ENCODE measurements around the gene CRK.

Gene CRK

DNA sequence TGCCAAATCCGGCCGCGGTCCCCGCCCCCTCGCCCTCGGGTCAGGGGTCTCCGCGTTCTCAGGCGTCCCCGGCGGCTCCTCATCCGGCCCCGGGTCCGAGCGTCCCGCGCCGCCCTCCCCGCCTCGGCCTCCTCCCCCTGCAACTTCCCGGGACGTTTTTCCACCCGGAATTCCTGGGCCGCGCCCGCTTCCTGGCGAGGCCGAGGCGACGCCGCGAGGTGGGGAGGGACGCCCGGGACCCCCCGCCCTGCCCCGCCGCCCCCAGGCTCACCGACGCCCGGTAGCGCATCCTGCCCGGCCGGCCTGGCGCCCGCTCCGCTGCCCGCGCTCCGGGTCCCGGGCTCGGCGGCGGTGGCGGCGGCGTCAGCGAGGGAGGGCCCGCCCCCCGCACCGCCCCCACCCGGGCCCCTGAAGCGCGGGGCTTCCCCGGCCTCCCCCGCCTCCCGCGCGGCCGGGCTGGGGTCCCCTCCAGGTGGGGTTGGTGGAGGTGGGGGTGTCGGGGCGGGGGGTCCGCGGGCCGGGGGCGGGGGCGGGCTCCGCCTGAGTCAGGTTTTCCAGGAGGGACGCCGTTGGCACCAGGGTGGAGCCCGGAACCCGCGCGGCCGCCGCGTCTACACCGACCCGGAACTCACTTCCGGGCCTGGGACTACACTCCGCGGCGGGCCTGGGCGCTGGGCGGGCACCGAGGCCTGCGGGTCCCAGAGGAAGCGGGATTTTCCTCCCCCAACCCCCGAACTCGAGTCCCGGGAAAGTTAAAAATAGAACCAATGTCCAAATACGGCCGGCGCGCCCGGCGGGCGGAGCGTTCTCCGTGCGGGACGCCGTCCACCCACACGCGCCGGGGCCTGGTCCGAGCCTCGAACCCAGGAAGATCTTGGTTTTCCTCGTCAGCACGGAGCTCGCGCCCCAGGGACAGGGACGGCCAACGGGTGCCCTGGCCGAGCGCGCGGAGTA is 29.7 kb upstream of the CRK start:
- DNase-seq: no peak

DNA sequence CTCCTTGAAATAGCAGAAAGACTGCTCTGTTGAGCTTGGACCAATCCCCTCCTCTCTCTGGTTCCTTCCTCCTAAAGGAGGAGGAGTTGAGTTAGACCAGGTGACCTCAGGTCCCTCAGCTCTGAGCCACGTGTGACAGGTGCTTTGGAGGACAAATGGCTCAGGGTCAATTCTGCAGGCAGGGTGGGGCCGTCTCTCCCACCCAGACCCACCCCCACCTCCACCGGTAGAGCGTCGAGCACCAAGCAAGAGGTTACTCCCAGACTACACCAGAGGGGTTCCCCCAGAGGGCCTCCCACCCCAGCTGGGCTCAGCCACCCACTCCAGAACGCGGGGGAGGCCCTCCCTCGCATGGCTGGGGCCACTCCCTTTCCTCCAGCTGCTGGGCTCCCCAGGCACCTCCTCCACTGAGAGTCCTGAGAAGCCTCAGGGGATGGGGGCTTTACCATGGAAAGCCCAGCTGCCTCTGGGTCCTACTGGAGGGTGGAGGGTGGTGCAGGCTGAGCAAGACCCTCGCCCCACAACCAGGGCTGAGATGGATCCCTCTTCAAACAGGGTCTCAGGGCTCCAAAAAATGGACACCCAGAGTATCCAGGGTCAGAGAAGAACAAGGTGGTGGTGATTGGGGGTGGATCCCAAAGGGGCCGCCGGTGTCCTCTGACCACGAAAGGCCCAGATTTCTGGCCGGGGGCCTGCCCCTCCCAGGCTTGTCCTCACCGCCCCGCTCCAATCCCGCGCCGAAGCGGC is 28.8 kb upstream of the CRK start:
- peak; percentile 54 for DNase-seq

DNA sequence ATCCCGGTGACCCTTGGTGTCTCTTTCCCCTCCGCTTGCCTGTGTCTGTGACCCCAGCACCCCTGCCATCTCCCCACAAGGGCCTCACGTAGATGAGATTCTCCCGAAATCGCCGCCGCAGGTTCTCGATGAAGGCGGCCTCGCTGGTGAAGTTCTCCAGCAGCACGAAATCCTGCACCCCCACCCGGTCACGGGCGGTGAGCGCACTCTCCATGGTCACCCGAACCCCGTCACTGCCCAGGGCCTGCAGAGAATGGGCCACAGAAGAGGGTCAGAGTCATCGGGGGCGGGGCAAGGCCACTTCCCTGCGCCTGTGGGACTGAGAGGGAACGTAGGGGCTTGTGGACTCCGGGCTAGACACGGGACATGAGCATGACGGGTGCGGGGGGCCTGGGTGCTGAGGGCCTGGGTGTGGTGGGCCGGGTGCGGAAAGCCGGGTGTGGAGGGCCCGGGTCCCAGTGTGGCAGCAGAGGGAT is 28.1 kb upstream of the CRK start:
- no peak for DNase-seq

DNA sequence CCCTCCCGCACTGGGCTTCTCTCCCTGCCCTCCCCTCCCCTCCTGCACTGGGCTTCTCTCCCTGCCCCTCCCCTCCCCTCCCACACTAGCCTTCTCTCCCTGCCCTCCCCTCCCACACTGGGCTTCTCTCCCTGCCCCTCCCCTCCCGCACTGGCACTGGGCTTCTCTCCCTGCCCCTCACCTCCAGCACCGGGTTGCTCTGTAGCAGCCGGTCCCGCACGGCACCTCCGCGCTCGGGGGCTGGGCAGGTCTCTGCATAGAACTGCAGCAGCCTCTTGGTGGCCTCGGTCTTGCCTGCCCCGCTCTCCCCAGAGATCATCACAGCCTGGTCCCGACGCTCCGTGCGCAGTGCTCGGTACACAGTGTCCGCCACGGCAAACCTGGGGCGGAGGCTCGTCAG is 26.6 kb upstream of the CRK start:
- no peak for DNase-seq

DNA sequence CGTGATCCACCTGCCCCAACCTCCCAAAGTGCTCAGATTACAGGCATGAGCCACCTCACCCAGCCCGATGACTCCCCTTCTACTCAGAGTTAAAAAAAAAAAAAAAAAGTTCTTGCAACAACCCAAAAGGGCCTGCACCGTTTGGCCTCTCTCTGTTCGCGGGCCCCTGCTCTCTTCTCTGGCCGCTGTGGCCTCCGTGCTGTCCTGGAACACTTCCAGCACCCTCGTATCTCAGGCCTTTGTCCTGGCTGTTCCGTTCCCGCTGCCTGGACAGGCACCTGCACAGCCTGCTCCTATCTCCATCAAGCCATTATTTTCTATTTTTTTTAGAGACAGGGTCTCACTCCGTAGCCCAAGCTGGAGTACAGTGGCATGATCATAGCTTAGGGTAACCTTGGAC is 25.7 kb upstream of the CRK start:
- no peak for DNase-seq

DNA sequence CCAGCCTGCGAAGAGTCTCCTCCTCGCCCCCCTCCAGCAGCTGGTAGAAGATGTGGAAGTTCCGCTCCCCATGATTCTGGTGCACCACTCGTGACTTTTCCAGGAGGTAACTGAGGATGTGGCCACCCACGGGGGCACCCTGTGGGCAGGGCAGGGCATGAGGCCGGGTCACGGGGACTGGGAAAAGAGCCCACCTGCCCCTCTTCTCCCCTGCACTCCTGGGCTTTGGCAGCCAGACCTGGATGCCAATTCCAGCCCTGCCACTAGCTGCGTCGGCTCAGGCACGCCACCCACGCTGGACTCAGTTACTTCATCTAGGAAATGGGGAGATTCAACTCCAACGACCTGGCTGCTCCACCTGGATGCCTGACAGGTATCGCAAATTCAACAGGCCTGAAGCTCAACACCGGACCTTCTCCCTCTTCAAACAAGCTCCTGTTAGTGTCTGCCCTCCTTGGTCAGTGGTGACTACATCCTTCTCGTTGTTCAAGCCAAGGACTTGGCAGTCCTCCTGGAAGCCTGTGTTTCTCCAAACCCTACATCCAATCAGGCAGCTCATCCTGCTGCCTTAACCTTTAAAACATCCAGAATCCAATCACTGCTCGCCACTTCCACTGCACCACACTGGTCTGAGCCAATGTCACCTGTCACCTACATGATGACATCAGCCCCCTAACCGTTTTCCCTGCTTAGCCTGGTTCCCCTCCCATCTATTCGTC is 24.9 kb upstream of the CRK start:
- no peak for DNase-seq

DNA sequence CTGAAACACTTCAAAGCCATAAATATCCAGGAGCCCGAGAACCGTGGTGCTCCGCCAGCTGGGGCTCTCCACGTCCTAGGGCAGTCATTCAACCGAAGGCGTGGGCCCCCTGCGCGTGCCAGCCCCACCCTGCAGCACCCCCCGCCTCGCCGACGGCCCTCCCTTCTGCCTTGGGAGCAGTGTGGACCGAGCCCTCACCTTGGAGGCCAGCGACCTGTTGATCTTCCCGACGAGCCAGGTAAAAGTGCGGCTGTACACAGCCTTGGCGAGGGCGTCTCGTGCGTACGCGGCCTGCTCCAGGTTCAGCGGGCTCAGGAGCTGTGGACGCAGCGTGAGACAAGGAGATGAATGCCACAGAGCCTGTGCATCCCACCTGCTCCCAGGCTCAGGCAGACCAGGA is 22.4 kb upstream of the CRK start:
- DNase-seq: no peak

DNA sequence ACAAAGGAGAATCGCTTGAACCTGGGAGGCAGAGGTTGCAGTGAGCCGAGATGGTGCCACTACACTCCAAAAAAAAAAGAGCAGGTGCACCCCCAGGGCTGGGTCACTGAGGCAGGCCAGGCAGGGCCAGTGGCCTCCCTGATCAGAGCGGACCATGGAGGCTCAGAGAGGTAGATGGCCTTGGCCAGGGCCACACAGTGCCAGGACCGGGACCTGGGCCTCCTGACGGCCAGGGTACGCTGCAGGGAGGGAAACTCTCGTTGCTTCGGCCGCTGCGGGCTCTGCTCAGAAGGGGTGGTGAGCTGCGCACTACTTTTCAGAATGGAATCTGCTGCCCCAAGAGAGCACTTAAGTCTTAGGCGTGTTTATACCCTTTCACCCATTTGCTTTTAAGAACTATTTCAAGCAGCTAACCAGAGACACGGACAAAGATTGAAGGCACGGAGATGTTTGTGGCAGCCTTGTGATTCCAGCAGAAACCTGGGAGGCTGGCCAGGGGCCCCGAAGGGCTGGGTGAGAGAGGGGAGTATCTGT is 19.4 kb upstream of the CRK start:
- no peak for DNase-seq

DNA sequence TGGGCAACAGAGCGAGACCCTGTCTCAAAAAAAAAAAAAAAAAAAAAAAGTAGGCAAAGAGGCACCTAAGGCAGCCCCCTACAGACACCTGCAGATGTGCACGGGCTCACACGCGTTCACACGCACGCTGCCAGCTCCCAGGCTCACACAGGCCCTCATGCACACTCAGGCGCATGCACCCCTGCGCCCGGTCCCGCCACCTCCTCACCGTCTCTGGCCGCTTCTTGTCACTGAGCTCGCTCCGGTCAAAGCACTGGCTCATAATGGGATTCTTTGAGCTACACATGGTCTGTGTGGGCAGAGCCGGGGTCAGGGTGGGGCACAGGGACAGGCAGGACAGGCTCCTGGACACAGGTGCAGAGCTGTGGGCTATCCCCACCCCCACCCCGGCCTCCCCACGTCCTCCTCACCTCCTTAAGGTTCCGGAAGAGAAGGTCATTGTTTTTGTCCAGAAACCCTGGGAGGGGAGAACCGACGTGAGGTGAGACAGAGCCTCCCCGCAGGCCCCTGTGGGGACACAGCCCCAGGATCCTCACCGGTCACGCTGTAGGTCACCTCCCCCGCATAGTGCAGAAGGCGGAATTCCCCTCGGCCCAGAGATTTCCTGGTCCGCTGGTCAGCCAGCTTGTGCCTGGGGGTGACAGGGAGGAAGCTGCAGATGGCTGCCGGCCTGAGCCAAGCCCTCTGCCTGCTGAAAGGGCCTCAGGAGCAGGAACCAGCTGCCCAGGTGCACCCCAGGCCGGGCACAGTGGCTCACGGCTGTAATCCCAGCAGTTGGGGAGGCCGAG is 18.6 kb upstream of the CRK start:
- DNase-seq: no peak

DNA sequence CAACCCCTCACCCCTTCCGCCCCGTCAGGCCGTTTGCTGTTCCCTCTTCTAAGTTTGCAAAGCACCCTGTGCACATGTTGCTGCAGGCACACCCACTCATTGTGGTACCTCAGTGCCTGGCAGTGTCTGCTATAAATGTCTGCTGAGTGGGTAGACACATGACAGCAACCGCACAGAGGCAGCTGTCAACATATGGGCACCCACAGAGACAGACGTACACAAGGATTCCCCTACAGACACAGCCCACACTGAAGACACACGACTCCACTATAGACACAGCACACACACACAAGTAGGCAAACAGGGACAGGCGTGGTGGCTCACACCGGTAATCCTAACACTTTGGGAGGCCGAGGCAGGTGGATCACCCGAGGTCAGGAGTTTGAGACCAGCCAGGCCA is 17.8 kb upstream of the CRK start:
- DNase-seq: no peak

DNA sequence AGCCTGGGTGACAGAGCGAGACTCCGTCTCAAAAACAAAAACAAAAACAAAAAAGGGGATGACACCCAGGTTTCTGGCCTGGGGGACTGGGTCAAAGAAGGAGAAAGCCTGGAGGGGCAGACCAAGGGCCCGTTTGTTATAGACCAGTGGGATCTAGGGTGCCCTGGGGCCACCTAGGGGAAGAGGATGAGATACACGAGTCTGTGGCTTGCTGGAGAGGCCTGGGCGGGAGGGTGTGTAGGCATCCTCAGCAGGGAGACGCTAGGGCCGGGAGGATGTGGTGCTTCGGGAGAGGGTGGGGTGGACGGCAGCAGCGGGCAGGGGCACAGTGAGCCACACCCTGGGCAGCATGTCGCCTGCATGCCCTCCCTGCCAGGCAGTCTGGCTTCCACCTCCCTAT is 17.1 kb upstream of the CRK start:
- no peak for DNase-seq

DNA sequence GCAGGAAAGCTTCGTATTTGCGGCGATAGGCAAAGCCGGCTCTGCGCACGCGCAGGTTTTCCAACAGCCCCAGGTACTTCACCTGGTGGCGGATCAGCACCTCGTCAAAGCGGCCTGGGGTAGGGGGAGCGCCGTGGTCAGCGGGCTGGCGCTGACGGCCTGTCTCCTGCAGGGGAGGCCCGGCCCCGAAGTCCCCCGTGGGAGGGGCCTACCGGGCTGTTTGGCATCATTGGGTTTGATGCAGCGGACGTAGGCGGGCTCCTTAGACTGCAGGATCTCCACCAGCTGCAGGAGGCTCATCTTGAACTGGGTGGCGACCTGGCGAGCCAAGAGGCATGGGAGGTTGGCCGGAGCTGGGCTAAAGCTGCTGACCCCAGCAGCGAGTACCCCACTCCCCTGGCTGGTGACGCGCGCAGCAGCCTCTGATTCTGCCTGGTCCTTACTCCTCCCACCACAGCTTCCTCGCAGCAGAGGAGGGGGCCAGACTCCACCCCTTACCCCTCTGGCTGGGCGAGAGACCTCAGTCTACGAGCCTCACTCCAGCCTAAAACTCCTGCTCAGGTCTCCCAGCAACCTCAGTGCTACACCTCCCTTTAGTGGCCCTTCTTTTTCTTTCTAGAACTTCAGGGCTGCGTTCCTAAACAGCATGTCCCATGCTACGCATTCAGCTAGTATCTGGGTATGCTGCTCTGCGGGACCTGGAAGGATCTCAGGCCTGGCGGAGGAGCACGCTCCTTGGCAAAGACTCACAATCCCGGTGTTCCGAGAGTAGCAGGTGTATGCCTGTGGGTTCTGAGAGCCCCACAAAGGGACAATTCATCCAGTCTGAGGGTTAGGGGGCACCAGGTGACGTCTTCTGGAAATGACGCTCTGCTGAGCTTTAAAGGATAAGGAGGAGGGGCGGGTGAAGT is 16.1 kb upstream of the CRK start:
- DNase-seq: no peak

DNA sequence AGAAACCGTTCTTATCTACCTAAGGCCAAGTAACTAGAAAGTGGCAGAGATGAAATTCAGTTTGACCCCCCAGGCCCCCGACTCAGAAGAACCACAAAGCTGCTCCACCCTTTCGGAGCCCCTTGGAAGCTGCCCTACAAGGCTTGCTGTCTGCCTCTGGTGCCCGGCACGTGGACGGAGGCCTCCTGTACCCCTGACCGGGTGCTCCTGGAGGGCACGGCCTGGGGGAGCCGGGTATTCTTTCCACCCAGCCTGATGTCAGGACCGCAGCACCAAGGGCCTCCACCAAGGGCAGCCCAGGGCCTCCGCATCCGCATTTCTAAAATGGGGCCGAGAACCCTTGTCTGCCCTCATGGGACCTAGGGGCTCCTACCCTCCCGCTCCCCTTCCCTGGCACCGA is 15.5 kb upstream of the CRK start:
- DNase-seq: no peak

DNA sequence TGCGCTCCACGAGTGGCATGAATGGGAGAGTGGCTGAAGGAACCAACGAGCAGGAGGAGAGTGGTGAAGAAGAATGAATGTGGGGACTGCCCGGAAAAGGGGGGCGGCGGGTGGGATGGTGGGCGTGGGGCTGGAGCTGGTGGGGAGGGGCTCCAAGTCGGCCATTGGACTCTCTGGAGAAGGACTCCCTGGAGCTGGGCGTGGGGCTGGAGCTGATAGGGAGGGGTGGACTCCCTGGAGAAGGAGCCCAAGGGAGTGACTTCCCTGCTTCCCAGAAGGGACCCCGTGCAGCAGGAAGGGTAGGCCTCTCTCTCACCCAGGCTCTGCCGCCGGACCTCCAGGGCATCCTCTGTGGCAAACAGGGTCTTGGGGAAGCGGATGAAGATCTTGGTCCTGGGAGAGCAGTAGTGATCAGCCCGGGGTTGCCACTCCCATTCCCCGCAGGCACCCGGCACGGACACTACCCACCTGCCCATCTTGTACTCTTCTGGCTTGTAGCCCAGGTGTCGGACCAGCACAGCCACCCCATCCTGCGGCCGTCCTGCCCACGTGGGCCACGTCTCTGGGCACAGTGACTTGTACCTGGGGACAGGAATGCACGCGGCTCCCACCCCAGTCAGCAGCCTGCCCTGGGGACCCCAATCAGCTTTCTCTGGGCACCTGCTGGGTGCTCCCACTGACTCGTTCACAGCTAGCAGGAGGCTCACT is 14.9 kb upstream of the CRK start:
- no peak for DNase-seq

DNA sequence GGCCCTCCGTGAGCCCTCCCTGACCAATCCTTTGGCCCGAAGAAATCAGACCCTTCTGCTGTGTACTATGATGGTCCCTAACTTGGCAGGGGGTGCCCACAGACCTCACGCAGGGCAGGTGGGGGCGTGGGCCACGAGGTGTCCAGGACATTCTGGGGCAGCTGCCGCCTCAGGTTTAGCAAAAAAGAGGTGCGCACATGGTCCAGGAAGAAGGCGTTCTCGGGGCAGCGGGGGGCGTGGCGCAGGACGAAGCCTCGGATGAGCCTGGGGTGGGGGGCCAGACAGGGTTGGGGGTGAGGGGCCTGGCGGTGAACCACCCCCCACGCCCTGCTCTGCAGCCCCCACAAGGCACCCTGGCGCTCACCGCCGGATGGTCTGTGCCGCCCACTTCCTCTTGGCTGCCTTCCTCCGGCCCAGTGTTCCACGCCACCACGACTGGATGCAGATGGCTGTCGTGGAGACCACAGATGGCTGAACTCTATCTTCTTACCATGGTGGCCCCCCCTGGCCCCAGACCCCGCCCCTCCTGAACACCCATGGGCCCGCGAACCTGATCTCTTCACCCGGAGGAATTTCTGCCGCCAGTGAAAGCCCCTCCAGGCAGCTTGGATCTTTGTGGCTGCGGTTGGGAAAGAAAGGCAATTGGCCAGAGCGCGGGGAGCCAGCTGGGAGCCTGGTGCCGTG is 14.2 kb upstream of the CRK start:
- no peak for DNase-seq

DNA sequence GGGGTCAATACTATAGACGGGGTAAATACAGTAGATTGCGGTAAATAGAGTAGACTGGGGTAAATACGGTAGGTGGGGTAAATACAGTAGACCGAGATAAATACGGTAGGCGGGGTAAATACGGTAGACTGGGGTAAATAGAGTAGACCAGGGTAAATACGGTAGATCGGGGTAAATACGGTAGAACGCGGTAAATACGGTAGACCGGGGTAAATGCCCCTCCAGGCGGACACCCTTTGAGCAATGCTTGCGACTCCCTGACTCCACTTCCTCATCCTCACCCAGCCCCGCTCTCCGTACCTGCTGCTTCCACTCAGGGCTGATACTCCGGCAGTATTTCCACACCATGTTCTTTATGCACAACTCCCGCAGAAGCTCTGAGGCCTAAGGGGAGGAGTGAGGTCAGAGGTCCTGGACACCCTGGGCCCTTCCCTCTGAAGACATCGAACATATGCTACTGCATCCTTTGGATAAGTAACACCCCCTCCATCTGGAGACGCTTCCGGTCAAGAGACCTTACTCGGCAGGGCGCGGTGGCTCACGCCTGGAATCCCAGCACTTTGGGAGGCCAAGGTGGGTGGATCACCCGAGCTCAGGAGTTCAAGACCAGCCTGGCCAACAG is 13.3 kb upstream of the CRK start:
- no peak for DNase-seq

DNA sequence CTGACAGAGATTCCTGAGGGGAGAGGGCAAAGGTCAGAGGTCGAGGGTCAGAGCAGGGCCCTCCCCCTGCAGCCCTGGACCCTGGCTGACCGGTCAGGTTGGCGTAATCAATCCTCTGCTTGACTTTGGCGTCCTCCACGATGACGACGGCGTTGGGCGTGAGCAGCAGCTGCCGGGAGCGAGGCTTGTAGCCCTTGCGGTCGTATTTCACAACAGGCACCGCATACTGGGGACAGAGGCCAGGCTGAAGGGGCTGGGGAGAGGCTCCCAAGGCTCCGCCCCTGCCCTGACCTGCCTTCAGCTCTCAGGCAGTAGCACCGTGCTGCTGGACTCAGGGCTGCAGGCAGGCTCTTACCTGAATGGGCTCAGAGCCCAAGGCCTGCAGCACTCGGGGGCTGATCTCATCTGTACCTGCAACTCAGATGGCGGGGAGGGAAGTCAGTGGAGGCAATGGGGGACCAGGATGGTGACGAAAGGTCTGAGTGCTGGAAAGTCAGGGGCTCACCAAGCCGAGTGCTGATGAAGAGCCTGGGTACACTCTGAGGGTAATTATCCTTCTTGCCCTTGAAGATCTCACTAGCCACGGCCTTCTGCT is 12.0 kb upstream of the CRK start:
- no peak for DNase-seq

DNA sequence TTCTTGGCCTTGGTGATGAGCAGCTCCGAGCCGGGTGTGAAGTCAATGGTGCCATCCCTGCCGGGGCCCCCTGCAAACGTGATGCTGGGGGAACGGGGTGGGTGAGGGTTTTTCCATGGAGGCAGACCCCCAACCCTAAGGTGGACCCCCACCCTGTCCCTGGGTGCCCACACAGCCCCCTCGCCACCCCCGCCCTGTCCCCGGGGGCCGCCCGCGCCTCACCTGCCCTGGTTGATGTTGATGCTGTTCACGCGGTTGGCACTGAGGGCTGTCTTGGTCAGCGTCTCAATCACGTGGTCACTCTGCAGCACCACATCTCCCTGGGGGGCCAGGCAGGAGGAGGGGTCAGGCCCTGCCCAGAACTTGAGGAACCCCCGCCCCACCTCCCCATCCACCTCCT is 11.2 kb upstream of the CRK start:
- DNase-seq: no peak

DNA sequence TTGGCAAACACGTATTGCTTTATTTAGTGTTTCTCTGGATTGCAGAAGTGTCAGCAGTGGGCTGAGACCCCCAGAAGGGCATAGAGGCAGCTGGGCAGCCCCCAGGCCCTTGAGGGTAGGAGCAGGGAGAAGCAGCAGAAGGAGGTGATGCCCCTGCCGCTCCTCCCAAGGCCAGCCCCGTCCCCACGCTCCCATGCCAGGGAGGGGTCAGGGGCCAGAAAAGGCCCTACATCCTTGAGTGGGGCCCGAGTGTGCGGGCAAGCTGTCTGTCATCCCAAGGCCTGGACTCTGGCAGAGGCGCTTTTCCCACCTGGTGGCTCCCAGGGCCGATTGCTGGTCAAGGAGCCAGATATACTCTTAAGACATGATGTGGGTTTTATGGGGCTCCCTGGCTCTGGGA is 8.2 kb upstream of the CRK start:
- no peak for DNase-seq

Data from NCI-H510A (cell line).